ENCODE measurements around the gene PPDPF.

Gene PPDPF

GRCh38 chr20:63520504-63520933 lies at the start of gene PPDPF:
Gene PPDPF, plus strand, starts transcription at chr20:63520765. Its CDS starts 544 bp downstream, at chr20:63521309.
- no peak for DNase-seq (ENCODE audit: low read depth)
- TF ChIP-seq CTCF (IDR thresholded peaks at IDR 0.05; ENCODE audit: low read depth, low read length), result no peak
- TF ChIP-seq MYC (IDR thresholded peaks at IDR 0.05; ENCODE audit: low read depth, low read length), result no peak
- TF ChIP-seq POLR2A (IDR thresholded peaks at IDR 0.05; ENCODE audit: extremely low read depth, insufficient read length), result no peak
- TF ChIP-seq MAX (IDR thresholded peaks at IDR 0.05; ENCODE audit: low read depth, low read length), result no peak
- no peak within 1 kb of the TSS for H3K4me3 ChIP-seq (ENCODE audit: low read depth, low read length)

- no peak overlapping the region for H3K4me3 ChIP-seq (ENCODE audit: low read depth, low read length)
- TF ChIP-seq MAX (IDR thresholded peaks at IDR 0.05; ENCODE audit: low read depth, low read length), result no peak
- TF ChIP-seq CTCF (IDR thresholded peaks at IDR 0.05; ENCODE audit: low read depth, low read length), result no peak
- no peak for TF ChIP-seq POLR2A (IDR thresholded peaks at IDR 0.05; ENCODE audit: extremely low read depth, insufficient read length)
- no peak for DNase-seq (ENCODE audit: low read depth)
These were observed 49.4 kb upstream of the PPDPF start for GRCh38 chr20:63471002-63471716.

GRCh38 chr20:63471717-63471980 lies 48.9 kb upstream of the PPDPF start:
- H3K4me3 ChIP-seq (ENCODE audit: low read depth, low read length), result no peak overlapping the region
- no peak for DNase-seq (ENCODE audit: low read depth)
- TF ChIP-seq MYC (IDR thresholded peaks at IDR 0.05; ENCODE audit: low read depth, low read length), result no peak
- no peak for TF ChIP-seq POLR2A (IDR thresholded peaks at IDR 0.05; ENCODE audit: extremely low read depth, insufficient read length)
- no peak for TF ChIP-seq MAX (IDR thresholded peaks at IDR 0.05; ENCODE audit: low read depth, low read length)

- H3K4me3 ChIP-seq (ENCODE audit: low read depth, low read length), result no peak within 1 kb of the TSS
- no peak for DNase-seq (ENCODE audit: low read depth)
- no peak for TF ChIP-seq MYC (IDR thresholded peaks at IDR 0.05; ENCODE audit: low read depth, low read length)
- no peak for TF ChIP-seq MAX (IDR thresholded peaks at IDR 0.05; ENCODE audit: low read depth, low read length)
- no peak for TF ChIP-seq CTCF (IDR thresholded peaks at IDR 0.05; ENCODE audit: low read depth, low read length)
- TF ChIP-seq POLR2A (IDR thresholded peaks at IDR 0.05; ENCODE audit: extremely low read depth, insufficient read length), result no peak
These were observed 48.4 kb upstream of the PPDPF start, which contains the start of gene KCNQ2 for GRCh38 chr20:63471981-63472831. Gene KCNQ2, minus strand, starts transcription at chr20:63472655. Its CDS starts 192 bp downstream, at chr20:63472463.

- no peak for DNase-seq (ENCODE audit: low read depth)
- H3K4me3 ChIP-seq (ENCODE audit: low read depth, low read length), result no peak overlapping the region
- TF ChIP-seq CTCF (IDR thresholded peaks at IDR 0.05; ENCODE audit: low read depth, low read length), result no peak
- TF ChIP-seq POLR2A (IDR thresholded peaks at IDR 0.05; ENCODE audit: extremely low read depth, insufficient read length), result no peak
- no peak for TF ChIP-seq MYC (IDR thresholded peaks at IDR 0.05; ENCODE audit: low read depth, low read length)
- TF ChIP-seq MAX (IDR thresholded peaks at IDR 0.05; ENCODE audit: low read depth, low read length), result no peak
These were observed 47.6 kb upstream of the PPDPF start for GRCh38 chr20:63472862-63473390.
